Adrenal gland (tissue), 5 donors: Measurements from ENCODE around the gene PAM16.

Source experiments
- POLR2A ChIP-seq, 2 donors: fragments of 450-650 bp; IDR thresholded peaks; one replicate each; pipeline ENCODE4 v1.6.1; 2017; ENCODE audit warnings: antibody characterized with exemption in 2 of 2, mild to moderate bottlenecking in 2 of 2, moderate library complexity in 1 of 2
- TF ChIP-seq, protein P1 (sequence below), 6 experiments: fragments of 450-650 bp in 4 of 6; fragments of 200-600 bp in 2 of 6; sonication (generic) in 1 of 6; IDR thresholded peaks; 1 replicate in 5 of 6; 2 replicates in 1 of 6; pipeline versions ENCODE4 v1.5.1 to v1.8.0; 2016 to 2021; ENCODE audit warnings: antibody characterized with exemption in 6 of 6, mild to moderate bottlenecking in 2 of 6, moderate library complexity in 1 of 6
- donor health status: DM: no; HTN: no; CAD: no.

DNA sequence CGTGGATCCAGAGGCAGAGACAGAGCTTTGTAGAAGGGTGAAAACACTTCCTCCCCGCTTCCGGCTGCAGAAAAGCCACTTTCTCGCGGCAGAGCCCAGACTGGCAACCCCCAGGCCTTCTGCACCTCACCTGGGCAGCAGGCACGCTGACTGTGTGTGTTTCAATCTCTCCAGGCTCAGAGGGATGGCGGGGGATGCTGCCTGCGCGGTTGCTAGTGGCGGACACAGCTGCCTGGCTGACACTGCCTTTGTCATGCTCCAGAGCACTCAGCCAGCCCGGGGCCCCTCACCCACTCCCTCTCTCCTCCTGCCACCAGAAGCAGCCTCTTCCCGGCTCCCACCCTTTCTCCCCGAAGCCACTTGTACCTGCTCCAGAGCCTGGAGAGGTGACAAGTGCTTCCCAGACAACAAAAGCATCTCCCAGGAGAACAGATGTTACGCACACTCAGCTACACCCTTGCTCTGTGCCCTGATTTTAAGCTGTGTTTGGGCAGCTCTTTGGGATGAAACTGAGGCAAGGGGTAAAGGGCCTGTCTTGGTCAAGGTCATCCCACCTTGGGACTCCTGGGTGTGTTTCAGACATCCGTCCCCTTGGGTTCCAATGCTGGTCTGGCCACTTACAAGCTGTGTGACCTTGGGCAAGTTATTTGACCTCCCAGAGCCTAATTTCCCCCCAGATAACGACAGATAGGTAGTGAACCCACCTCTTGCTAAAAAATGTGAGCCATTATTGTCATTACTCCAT lies 44.5 kb downstream of the PAM16 start:
- TF ChIP-seq, protein P1, sequence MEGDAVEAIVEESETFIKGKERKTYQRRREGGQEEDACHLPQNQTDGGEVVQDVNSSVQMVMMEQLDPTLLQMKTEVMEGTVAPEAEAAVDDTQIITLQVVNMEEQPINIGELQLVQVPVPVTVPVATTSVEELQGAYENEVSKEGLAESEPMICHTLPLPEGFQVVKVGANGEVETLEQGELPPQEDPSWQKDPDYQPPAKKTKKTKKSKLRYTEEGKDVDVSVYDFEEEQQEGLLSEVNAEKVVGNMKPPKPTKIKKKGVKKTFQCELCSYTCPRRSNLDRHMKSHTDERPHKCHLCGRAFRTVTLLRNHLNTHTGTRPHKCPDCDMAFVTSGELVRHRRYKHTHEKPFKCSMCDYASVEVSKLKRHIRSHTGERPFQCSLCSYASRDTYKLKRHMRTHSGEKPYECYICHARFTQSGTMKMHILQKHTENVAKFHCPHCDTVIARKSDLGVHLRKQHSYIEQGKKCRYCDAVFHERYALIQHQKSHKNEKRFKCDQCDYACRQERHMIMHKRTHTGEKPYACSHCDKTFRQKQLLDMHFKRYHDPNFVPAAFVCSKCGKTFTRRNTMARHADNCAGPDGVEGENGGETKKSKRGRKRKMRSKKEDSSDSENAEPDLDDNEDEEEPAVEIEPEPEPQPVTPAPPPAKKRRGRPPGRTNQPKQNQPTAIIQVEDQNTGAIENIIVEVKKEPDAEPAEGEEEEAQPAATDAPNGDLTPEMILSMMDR (IDR thresholded peaks at IDR 0.05) = no peak
- no peak for TF ChIP-seq POLR2A (IDR thresholded peaks at IDR 0.05)
